Raji (cell line): ENCODE measurements around the gene CABP5.

Experiments used
- POLR2A ChIP-seq: IDR thresholded peaks from 2 replicates; pipeline ENCODE4 v1.6.1; 2011; ENCODE audit warnings: low read depth, low read length, control low read depth; ENCODE audit not compliant: insufficient read depth

Gene CABP5

DNA sequence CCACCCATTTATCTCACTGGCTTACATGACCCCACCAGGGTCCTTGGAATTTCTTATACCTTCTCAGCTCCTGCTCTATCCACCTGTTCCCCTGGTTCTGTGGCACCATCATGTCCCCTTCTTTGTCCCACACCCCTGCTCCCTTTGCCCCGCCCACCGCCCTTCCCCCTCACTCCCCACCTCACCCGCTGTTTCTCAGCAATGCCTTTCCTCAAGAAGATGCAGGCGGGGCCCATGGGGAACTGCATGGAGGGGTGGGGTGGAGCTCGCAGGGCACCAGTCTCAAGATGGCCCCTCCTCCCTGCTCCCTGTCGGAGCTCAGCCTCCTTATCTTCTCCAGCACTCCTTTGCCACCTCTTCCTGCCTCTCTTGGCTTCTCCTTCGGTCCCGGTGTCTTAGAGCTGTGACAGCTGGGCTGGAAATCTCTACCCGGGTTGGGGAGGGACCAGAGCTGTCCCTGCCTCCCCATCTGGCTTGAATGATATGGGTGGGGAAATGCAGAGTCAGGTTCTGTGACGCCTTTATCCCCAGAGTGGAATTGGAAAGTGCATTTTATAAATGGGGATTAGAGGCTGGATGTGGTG lies at the start of gene CABP5:
TSS of gene CABP5 (minus strand) at position 405 of the 584 bp plus-strand sequence. CDS start at position 248, 157 bp downstream.
- no peak for TF ChIP-seq POLR2A

GRCh38 chr19:48090281-48090802 lies 46.5 kb upstream of the CABP5 start:
- TF ChIP-seq POLR2A = no peak

DNA sequence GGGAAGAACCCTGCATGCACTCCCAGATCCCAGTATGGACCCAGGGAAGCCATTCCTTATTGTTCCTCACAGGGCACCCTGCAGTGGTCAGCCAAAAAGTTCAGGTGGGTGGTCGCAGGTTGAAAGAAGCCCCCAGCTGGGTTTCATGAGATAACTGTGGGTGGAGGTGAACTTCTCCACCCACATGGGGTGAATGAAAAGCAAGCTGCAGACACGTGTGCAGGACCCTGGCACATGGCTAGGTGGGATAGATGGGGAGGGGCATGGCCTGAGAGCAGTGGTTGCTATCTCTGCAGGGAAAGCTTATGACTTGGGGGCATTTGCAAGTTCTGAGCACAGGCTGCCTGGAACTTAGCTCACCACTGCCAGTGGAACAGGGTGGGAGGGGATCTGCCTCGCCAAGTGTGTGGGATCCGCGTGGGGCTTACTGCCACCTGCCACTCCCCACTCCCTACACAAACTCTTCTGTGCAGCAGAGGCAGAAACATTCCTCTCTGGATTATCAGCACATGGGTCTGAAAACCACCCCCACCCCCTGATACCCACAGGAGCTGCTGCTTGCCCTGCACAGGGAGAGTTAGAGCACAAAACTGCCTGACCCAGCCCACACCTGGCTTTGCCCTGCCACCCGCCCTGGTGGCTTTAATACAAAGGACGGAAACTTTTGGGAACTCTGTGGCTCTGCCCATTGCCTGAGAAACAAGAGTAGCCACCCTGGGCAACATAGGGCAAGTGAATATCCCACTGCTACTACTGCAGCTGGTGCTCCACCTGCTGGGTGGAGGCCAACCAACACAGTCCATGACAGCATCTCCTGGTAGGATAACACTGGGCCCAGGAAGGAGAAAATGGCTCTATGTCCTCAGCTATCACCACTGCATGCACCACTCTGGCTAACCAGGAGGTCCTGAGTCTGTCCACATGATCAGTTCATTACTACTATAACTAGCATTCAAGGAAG lies 42.3 kb upstream of the CABP5 start:
- no peak for TF ChIP-seq POLR2A

DNA sequence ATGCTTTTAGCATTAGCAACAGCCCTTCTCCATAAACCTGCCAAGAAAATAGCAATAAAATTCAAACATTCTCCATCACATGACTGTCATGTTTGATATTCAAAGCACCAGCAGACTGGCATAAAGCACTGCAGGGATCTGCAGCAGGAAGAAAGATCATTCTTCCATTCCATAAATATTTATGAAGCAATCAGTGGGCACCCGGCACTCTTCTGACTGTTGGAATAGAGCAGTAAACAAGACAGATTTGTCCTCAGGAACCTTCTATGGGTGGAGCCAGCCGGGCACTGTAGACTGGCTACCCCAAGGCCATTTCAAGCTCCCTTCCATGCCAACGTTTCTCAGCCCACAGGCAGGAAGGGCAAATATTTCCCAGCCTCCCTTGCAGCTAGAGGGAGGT lies 41.2 kb upstream of the CABP5 start:
- TF ChIP-seq POLR2A = no peak

DNA sequence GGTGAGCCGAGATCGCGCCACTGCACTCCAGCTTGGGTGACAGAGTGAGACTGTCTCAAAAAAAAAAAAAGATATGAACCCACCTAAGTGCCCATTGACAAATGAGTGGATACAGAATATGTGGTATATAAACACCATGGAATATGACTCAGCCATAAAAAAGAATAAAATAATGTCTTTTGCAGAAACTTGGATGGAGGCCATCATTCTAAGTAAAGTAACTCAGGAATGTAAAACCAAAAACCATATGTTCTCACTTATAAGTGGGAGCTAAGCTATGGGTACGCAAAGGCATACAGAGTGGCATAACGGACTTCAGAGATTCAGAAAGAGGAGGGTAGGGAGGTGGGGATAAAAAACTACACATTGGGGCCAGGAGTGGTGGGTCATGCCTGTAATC lies 37.2 kb upstream of the CABP5 start:
- no peak for TF ChIP-seq POLR2A

DNA sequence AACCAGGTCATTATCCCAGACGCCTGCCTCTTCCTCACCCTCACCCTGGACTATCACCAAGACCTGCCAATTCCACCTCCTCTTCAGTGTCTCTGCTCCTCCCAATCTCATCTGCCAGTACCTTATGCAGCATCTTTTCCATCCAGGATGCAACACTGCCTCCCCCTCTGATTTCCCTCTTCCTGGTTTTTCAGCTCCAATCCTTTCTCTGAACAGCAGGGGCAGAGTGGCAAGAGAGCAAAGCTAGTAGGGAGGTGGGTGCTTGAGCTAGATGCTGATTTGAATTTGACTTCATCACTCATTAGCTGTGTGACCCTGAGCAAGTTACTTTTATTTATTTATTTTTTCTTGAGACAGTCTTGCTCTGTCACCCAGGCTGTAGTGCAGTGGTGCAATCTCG lies 25.6 kb upstream of the CABP5 start:
- no peak for TF ChIP-seq POLR2A

GRCh38 chr19:48064509-48064908 lies 20.6 kb upstream of the CABP5 start:
- no peak for TF ChIP-seq POLR2A

DNA sequence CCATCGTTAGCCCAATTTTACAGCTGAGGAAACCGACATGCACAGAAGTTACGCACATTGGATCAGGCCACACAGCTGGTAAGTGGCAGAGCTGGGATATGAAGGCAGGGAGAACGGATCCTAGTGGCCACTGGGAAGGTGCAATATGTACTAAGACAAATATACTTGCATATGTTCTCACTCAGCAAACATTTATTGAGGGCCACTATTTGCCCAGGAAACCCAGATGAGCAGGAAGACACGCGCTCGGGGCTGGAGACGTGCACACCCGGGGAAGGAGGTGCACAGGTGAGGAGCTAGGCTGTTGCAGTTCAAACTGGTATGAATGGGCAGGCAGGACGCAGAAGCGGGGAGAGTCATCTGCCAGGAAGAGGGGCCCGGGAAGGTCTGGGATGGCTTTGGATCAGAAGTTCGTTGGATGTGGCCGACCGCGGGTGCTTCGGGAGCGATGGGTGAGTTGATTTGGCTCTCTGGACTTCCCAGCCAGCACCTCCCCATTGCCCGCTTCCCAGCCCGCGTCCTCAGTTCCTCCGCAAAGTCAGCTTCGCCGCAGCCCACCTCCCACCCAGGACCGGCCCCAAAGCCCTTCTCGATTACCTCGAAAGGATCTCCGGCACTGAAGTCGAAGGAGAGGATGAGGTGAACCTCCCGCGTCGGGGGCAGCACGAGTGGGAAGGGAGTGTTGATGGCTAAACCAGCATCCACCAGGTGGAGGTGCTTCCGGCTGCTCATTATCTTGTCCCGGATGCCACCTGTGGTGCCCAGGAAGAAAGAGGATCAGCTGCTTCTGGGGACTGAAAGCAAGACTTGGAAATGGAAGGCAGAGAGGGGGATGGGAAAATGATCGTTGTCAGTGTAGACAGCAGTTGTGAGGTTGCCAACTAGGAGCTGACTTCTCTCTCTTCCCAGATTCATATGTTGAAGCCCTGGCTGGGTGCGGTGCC lies 17.8 kb upstream of the CABP5 start:
- TF ChIP-seq POLR2A = no peak

DNA sequence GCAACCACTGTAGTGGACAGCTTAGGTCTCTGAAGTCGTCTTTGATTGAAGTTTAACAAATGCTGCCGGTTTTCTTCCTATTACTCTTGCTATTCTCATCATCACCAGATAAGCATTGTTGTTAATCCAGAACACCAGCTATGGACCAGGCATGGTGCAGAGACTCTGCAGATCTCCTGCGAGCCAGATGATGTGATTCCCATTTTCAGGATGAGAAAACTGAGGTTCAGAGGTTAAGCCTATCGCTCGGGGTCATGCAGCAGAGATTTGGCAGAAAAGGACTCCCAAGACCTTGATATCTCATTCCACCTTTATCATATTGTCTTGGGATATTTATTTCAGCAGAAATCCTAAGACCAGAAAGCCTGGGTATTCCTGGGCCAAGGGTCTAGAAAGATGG lies 16.5 kb upstream of the CABP5 start:
- TF ChIP-seq POLR2A = no peak

DNA sequence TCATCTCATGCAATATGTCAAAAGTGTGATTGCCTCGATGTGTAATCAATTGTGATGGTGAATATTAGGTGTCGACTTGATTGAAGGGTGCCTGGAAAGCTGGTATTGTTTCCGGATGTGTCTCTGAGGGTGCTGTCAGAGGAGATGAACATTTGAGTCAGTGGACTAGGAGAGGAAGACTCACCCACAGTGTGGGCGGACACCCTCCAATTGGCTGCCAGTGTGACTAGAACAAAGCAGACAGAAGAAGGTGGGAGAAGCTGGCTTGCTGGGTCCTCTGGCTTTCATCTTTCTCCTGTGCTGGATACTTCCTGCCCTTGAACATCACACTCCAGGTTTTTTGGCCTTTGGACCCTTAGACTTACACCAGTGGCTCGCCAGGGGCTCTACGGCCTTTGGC lies 15.5 kb upstream of the CABP5 start:
- TF ChIP-seq POLR2A = no peak

GRCh38 chr19:48053856-48054255 lies 10.0 kb upstream of the CABP5 start:
- TF ChIP-seq POLR2A = no peak

DNA sequence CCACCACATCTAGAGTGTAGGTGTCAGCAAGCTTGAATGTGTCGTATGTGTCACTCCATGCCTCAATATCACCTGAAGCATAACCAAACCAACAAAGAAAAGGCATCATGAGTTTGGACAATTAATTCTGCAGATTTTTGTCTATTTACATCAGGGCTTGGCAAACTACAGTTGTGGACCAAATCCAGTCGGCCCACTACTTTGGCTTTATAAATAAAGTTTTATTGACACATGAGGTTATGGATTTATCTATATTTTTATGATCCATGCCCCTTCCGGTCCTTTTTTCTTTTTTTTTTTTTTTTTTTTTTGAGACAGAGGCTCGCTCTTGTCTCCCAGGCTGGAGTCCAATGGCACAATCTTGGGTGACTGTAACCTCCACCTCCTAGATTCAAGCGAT lies 9.2 kb upstream of the CABP5 start:
- TF ChIP-seq POLR2A = no peak

GRCh38 chr19:48051335-48052033 lies 7.6 kb upstream of the CABP5 start:
- TF ChIP-seq POLR2A = no peak

DNA sequence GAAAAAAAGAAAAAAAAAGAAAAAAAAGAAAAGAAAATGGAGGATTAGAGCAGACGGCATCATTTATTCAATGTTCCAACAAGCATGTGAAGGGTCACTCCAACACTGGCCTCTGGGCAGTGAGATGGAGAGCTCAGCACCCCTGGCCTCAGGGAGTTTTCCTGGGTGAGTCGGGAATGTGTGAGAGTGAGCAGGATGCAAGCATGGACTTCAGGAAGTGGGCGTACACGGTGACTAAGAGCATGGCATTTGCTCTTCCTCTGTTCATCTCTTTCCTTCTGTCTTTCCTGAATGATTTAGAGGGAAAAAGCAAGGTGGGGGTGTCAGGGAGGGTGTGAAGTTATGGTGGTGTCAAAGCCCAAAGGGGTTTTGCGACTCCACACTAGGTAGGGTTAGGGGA lies 682 bp upstream of the CABP5 start:
- TF ChIP-seq POLR2A = no peak

DNA sequence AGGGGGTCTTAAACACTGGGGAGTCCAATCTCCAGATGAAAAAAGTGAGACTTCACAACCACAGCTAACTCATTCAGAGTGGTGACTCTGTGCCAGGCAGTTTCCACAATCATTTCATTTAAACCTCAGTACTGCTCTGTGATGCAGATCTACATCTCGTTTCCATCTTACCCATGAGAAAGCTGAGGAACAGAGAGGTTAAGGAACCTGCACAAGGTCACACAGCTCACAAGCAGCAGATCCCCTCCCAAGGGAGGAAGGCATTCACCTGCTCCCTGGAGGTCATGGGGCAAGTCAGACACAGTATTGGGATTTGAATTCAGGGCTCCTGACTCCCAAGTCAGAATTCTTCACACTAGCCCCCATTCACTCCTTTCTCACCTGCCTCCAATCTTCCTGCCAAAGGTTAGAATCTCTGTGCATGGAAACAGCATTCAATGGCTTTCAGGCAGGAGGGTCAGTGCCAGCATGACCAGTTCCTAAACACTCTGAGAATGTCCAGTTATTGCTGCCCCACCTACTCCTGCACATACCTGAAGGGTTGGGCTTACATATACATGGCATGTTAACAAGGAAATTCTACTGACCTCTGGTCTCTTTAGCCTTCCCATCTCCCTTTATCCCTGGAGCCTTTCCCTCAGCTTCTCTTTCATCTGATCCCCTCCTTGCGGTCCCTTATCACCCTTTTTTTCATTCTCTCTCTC lies 1.9 kb downstream of the CABP5 start:
- TF ChIP-seq POLR2A = no peak
